ENCODE measurements around the gene TCTN3. TPM values are rescaled to one million over a fixed set of nuclear protein-coding genes. Genes with fewer than 3 reads are reported as not detected.

Gene TCTN3
- total and polyA plus RNA-seq, 10 of the 15 experiments (the other 5 are each of a cell fraction or from before 2014, with no cell fraction given): 20.0 to 48.7 (median 29.1) TPM

DNA sequence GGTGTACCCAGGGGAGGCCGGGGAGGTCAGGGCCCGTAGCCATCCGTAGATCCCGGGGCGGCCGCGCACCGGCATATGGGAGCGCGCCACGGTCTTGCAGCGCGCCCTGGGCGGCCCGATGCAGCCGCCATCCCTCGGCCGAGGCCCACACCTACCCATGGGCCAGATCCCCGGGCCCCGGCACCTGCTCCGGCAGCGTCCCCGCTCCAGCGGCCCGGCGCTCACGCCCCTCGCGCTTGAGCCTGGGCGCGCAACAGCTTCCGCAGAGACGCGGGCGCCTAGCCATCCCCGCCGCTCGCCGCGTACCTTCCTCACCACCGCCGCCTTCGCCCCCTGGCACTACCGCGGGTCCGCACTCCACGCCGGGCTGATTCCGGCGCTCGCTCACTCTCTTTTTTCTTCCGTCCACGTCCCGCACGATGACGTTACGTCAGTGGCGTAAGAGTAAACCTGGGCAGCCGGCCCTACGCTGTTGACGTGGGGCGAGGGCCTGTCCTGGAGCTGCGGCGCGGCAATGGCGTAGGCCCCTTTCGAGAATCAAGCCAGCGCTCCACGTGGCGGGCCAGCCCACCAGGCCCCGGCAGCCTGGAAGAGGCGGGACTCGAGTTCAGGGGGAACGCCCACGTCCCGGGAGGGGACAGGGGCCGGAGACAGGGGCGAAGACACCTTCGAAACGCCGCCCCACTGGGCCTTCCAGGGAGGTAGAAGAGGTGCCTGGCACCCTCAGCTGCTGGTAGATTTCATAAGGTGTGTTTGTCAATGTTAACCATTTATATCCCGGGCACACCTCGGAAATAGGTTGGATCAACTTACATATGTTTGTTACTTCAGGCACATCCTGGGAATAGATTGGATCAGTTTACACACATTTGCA lies 37.2 kb downstream of the TCTN3 start, which contains the start of gene ALDH18A1 (continued):
- no peak for TF ChIP-seq ZBTB40 (IDR thresholded peaks at IDR 0.05; ENCODE audit: borderline replicate concordance)
- no peak for TF ChIP-seq PRDM15 (CRISPR knock-in tag; IDR thresholded peaks at IDR 0.05)
- TF ChIP-seq MEF2B (IDR thresholded peaks at IDR 0.05; ENCODE audit: partially characterized antibody, poor library complexity, severe bottlenecking): peak; percentile 7
- TF ChIP-seq SMAD5 (IDR thresholded peaks at IDR 0.05; ENCODE audit: low read depth): no peak
- TF ChIP-seq HDGF (IDR thresholded peaks at IDR 0.05): 0 out of 2 replicates have a peak, but pooled peaks have one; percentile 24
- peak; percentile 94 for TF ChIP-seq MXI1 (IDR thresholded peaks at IDR 0.05; ENCODE audit: low read depth, low read length)
- TF ChIP-seq POLR2AphosphoS5 (IDR thresholded peaks at IDR 0.05; ENCODE audit: low read length): peak; percentile 55; the same call in 1 of the 2 replicates
- TF ChIP-seq PML (IDR thresholded peaks at IDR 0.05; ENCODE audit: low read length): no peak
- TF ChIP-seq DPF2 (IDR thresholded peaks at IDR 0.05): peak; percentile 93
- TF ChIP-seq RB1 (IDR thresholded peaks at IDR 0.05; ENCODE audit: borderline replicate concordance): peak; percentile 22; the same call in 1 of the 2 replicates
- TF ChIP-seq, protein P1, sequence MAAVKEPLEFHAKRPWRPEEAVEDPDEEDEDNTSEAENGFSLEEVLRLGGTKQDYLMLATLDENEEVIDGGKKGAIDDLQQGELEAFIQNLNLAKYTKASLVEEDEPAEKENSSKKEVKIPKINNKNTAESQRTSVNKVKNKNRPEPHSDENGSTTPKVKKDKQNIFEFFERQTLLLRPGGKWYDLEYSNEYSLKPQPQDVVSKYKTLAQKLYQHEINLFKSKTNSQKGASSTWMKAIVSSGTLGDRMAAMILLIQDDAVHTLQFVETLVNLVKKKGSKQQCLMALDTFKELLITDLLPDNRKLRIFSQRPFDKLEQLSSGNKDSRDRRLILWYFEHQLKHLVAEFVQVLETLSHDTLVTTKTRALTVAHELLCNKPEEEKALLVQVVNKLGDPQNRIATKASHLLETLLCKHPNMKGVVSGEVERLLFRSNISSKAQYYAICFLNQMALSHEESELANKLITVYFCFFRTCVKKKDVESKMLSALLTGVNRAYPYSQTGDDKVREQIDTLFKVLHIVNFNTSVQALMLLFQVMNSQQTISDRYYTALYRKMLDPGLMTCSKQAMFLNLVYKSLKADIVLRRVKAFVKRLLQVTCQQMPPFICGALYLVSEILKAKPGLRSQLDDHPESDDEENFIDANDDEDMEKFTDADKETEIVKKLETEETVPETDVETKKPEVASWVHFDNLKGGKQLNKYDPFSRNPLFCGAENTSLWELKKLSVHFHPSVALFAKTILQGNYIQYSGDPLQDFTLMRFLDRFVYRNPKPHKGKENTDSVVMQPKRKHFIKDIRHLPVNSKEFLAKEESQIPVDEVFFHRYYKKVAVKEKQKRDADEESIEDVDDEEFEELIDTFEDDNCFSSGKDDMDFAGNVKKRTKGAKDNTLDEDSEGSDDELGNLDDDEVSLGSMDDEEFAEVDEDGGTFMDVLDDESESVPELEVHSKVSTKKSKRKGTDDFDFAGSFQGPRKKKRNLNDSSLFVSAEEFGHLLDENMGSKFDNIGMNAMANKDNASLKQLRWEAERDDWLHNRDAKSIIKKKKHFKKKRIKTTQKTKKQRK (IDR thresholded peaks at IDR 0.05; ENCODE audit: low read depth, low read length): no peak
- TF ChIP-seq SIX5 (IDR thresholded peaks at IDR 0.05; ENCODE audit: low read depth, low read length, severe bottlenecking): peak; percentile 15
- peak; percentile 40 for TF ChIP-seq NR2F1 (conservative IDR thresholded peaks at IDR 0.05)
- no peak for TF ChIP-seq ZBED1 (IDR thresholded peaks at IDR 0.05; ENCODE audit: borderline replicate concordance)
- no peak for TF ChIP-seq IRF4 (IDR thresholded peaks at IDR 0.05; ENCODE audit: low read depth, low read length)
- TF ChIP-seq TCF3 (IDR thresholded peaks at IDR 0.05; ENCODE audit: borderline replicate concordance, insufficient read depth, low read depth, low read length): no peak
- TF ChIP-seq USF1 (IDR thresholded peaks at IDR 0.05; ENCODE audit: borderline replicate concordance, extremely low read length, insufficient read depth, low read depth, low read length): peak; percentile 36

Measured in GM12878 (cell line).